SK-N-SH treated with all-trans-retinoic acid at 6 μM for 48 hours (cell line): Measurements from ENCODE around the gene PDCD2L.
"Not testable (repeated sequence)": the region's sequence is repeated elsewhere in the genome, so short reads cannot be mapped to it uniquely, and the experiment has no call there.

ENCODE experiments used
- ATAC-seq: fragments of 200-7000 bp; cut with Tn5 transposase; 3 replicates; pipeline ENCODE4 v1.9.1; 2020; ENCODE audit warnings: mild to moderate bottlenecking, moderate library complexity
- ARNTL ChIP-seq: fragments of 450-650 bp; formaldehyde crosslinking; IDR thresholded peaks from 2 replicates; pipeline ENCODE4 v1.5.0; 2020; ENCODE audit warnings: low read depth, mild to moderate bottlenecking, moderate library complexity, borderline replicate concordance
- BACH2 ChIP-seq: fragments of 250-450 bp; sonication (Bioruptor Pico); IDR thresholded peaks from 2 replicates; pipeline ENCODE4 v1.9.0; 2021; ENCODE audit warnings: mild to moderate bottlenecking, borderline replicate concordance
- CSDC2 ChIP-seq: fragments of 250-450 bp; sonication (Bioruptor Pico); IDR thresholded peaks from 2 replicates; pipeline ENCODE4 v1.5.0; 2020; ENCODE audit warnings: mild to moderate bottlenecking, moderate library complexity
- CSRNP3 ChIP-seq: fragments of 250-450 bp; sonication (Bioruptor Pico); IDR thresholded peaks from 2 replicates; pipeline ENCODE4 v1.5.1; 2021; ENCODE audit warnings: mild to moderate bottlenecking, moderate library complexity
- ESRRG ChIP-seq: fragments of 250-450 bp; sonication (Bioruptor Pico); IDR thresholded peaks from 2 replicates; pipeline ENCODE4 v1.6.1; 2021; ENCODE audit warnings: mild to moderate bottlenecking
- GLIS3 ChIP-seq: fragments of 250-450 bp; sonication (Bioruptor Pico); IDR thresholded peaks from 2 replicates; pipeline ENCODE4 v1.5.0; 2020; ENCODE audit warnings: mild to moderate bottlenecking, moderate library complexity
- ISL1 ChIP-seq: fragments of 250-450 bp; sonication (Bioruptor Pico); IDR thresholded peaks from 2 replicates; pipeline ENCODE4 v2.1.2; 2022; ENCODE audit warnings: mild to moderate bottlenecking, moderate library complexity
- OSR1 ChIP-seq: fragments of 250-450 bp; sonication (Bioruptor Pico); IDR thresholded peaks from 2 replicates; pipeline ENCODE4 v1.8.0; 2022; ENCODE audit warnings: moderate library complexity, mild to moderate bottlenecking, inconsistent platforms
- PATZ1 ChIP-seq: fragments of 250-450 bp; sonication (Bioruptor Pico); IDR thresholded peaks from 2 replicates; pipeline ENCODE4 v1.8.0; 2020; ENCODE audit warnings: mild to moderate bottlenecking, moderate library complexity, borderline replicate concordance
- PPARA ChIP-seq: fragments of 250-450 bp; sonication (Bioruptor Pico); IDR thresholded peaks from 2 replicates; pipeline ENCODE4 v1.5.0; 2020; ENCODE audit warnings: mild to moderate bottlenecking, borderline replicate concordance
- RARB ChIP-seq: fragments of 250-450 bp; sonication (Bioruptor Pico); IDR thresholded peaks from 2 replicates; pipeline ENCODE4 v1.8.0; 2021; ENCODE audit warnings: mild to moderate bottlenecking, moderate library complexity
- SNAI2 ChIP-seq: fragments of 250-450 bp; sonication (Bioruptor Pico); IDR thresholded peaks from 2 replicates; pipeline ENCODE4 v1.5.0; 2020; ENCODE audit warnings: mild to moderate bottlenecking, moderate library complexity
- TCF4 ChIP-seq: fragments of 250-450 bp; sonication (Bioruptor Pico); IDR thresholded peaks from 2 replicates; pipeline ENCODE4 v1.8.0; 2021; ENCODE audit warnings: mild to moderate bottlenecking, moderate library complexity, borderline replicate concordance
- TOX ChIP-seq: fragments of 250-450 bp; sonication (Bioruptor Pico); IDR thresholded peaks from 2 replicates; pipeline ENCODE4 v1.8.0; 2021; ENCODE audit warnings: mild to moderate bottlenecking, moderate library complexity, borderline replicate concordance
- TSHZ2 ChIP-seq: fragments of 250-450 bp; sonication (Bioruptor Pico); IDR thresholded peaks from 2 replicates; pipeline ENCODE4 v1.5.0; 2020; ENCODE audit warnings: mild to moderate bottlenecking, moderate library complexity
- ZC3H10 ChIP-seq: fragments of 250-450 bp; sonication (Bioruptor Pico); IDR thresholded peaks from 2 replicates; pipeline ENCODE4 v1.5.1; 2021; ENCODE audit warnings: mild to moderate bottlenecking, moderate library complexity
- ZFP3 ChIP-seq: fragments of 250-450 bp; sonication (Bioruptor Pico); IDR thresholded peaks from 2 replicates; pipeline ENCODE4 v1.5.0; 2020; ENCODE audit warnings: mild to moderate bottlenecking, moderate library complexity
- ZFP30 ChIP-seq: fragments of 450-650 bp; formaldehyde crosslinking; IDR thresholded peaks from 2 replicates; pipeline ENCODE4 v1.5.0; 2022; ENCODE audit warnings: mild to moderate bottlenecking, moderate library complexity
- ZNF565 ChIP-seq: fragments of 450-650 bp; formaldehyde crosslinking; conservative IDR thresholded peaks from 2 replicates; pipeline ENCODE4 v1.5.0; 2020; ENCODE audit warnings: low read depth, mild to moderate bottlenecking, moderate library complexity
- ZNF70 ChIP-seq: fragments of 450-650 bp; formaldehyde crosslinking; IDR thresholded peaks from 2 replicates; pipeline ENCODE4 v1.5.0; 2020; ENCODE audit warnings: mild to moderate bottlenecking, moderate library complexity
- ZNF8 ChIP-seq: fragments of 450-650 bp; formaldehyde crosslinking; IDR thresholded peaks from 2 replicates; pipeline ENCODE4 v1.5.0; 2020; ENCODE audit warnings: mild to moderate bottlenecking, moderate library complexity
- TF ChIP-seq, protein P1 (sequence below): fragments of 250-450 bp; sonication (Bioruptor Pico); IDR thresholded peaks from 2 replicates; pipeline ENCODE4 v1.5.1; 2020; ENCODE audit warnings: low read depth, mild to moderate bottlenecking, moderate library complexity

PDCD2L gene

GRCh38 chr19:34393629-34394028, 10.6 kb upstream of the PDCD2L start:
- no peak for TF ChIP-seq ZFP3 (CRISPR knock-in tag)
- no peak for TF ChIP-seq ZNF565 (CRISPR knock-in tag)
- no peak for TF ChIP-seq RARB (CRISPR knock-in tag)
- TF ChIP-seq ISL1 (CRISPR knock-in tag) = no peak
- no peak for ATAC-seq

GRCh38 chr19:34397853-34398252, 6.3 kb upstream of the PDCD2L start:
- TF ChIP-seq RARB (CRISPR knock-in tag) = no peak
- TF ChIP-seq OSR1 (CRISPR knock-in tag) = no peak
- no peak for TF ChIP-seq PPARA
- no peak for TF ChIP-seq ESRRG (CRISPR knock-in tag)
- no peak for TF ChIP-seq SNAI2 (CRISPR knock-in tag)
- TF ChIP-seq ZC3H10 = no peak
- ATAC-seq = no peak

- TF ChIP-seq OSR1 (CRISPR knock-in tag) (no peak), ZC3H10 (no peak), ZFP30 (no peak), ZNF8 (no peak)
- no peak for ATAC-seq
Observed at GRCh38 chr19:34399886-34400285, 4.3 kb upstream of the PDCD2L start.

- not testable (repeated sequence) for ATAC-seq
Observed at GRCh38 chr19:34400844-34401243, 3.4 kb upstream of the PDCD2L start.

- ATAC-seq = no peak
- TF ChIP-seq TOX (CRISPR knock-in tag) (no peak), ZNF8 (no peak), RARB (CRISPR knock-in tag) (no peak), CSDC2 (CRISPR knock-in tag) (no peak), ZFP3 (CRISPR knock-in tag) (no peak), ARNTL (CRISPR knock-in tag) (no peak), ZNF565 (CRISPR knock-in tag) (no peak), TCF4 (no peak), GLIS3 (no peak), BACH2 (no peak), PPARA (no peak), PATZ1 (CRISPR knock-in tag) (no peak), ISL1 (CRISPR knock-in tag) (no peak), CSRNP3 (CRISPR knock-in tag) (no peak), SNAI2 (CRISPR knock-in tag) (no peak), ZNF70 (CRISPR knock-in tag) (no peak), TSHZ2 (CRISPR knock-in tag) (no peak)
Observed at GRCh38 chr19:34402074-34402600, 2.1 kb upstream of the PDCD2L start.

- TF ChIP-seq BACH2 (no peak), TCF4 (no peak), PATZ1 (CRISPR knock-in tag) (no peak), ZFP3 (CRISPR knock-in tag) (no peak), GLIS3 (no peak), ZC3H10 (no peak)
- TF ChIP-seq, protein P1, sequence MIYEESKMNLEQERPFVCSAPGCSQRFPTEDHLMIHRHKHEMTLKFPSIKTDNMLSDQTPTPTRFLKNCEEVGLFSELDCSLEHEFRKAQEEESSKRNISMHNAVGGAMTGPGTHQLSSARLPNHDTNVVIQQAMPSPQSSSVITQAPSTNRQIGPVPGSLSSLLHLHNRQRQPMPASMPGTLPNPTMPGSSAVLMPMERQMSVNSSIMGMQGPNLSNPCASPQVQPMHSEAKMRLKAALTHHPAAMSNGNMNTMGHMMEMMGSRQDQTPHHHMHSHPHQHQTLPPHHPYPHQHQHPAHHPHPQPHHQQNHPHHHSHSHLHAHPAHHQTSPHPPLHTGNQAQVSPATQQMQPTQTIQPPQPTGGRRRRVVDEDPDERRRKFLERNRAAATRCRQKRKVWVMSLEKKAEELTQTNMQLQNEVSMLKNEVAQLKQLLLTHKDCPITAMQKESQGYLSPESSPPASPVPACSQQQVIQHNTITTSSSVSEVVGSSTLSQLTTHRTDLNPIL (CRISPR knock-in tag) = no peak
- TF ChIP-seq, all 23 proteins: peak for 0
- no peak for ATAC-seq
Observed at GRCh38 chr19:34403784-34404108, 453 bp upstream of the PDCD2L start.
